Measurements from ENCODE around the gene GLI2. TPM values are rescaled to one million over a fixed set of nuclear protein-coding genes. Genes with fewer than 3 reads are reported as not detected.

The GLI2 gene
- total and polyA plus RNA-seq, 2 experiments from 2014 or later: 53.6 to 57.0 TPM

GRCh38 chr2:120701499-120701898 is 34.2 kb upstream of the GLI2 start:
- no peak for DNase-seq (ENCODE audit: low spot score)

GRCh38 chr2:120702061-120702460 is 33.6 kb upstream of the GLI2 start:
- H3K4me3 ChIP-seq: no peak overlapping the region
- H3F3A ChIP-seq (replicated peaks; ENCODE audit: low read depth): 0 out of 2 replicates have a peak, but pooled peaks cover 4% of the 10 kb centered on the region
- H3K79me2 ChIP-seq (replicated peaks; ENCODE audit: insufficient read depth): no peaks in the 10 kb centered on the region
- Mint-ChIP-seq H3K27ac (peak overlapping the region; percentile 37; the same call in 1 of the 2 replicates), H3K4me3 (no peak overlapping the region), H3K36me3 (ENCODE audit: low read depth) (no peaks in the 10 kb centered on the region), H3K27me3 (ENCODE audit: insufficient read depth, low read depth, poor library complexity) (peaks cover 31% of the 10 kb centered on the region), H3K9me3 (no peaks in the 10 kb centered on the region), H3K4me1 (peaks cover 58% of the 10 kb centered on the region)
- no peaks in the 10 kb centered on the region for H3K36me3 ChIP-seq (ENCODE audit: insufficient read depth)
- no peak overlapping the region for H3K27ac ChIP-seq (ENCODE audit: low read depth)
- ATAC-seq (no peak), DNase-seq (ENCODE audit: low spot score) (no peak)
- no peak overlapping the region for H3K4me2 ChIP-seq
- no peaks in the 10 kb centered on the region for H3K9me2 ChIP-seq (ENCODE audit: insufficient read depth)
- peaks cover 10% of the 10 kb centered on the region; the same call in 1 of the 2 replicates for H3K27me3 ChIP-seq (ENCODE audit: insufficient read depth)
- no peaks in the 10 kb centered on the region for H4K20me1 ChIP-seq (replicated peaks; ENCODE audit: insufficient read depth)
- no peak overlapping the region for H2AFZ ChIP-seq
- peaks cover 35% of the 10 kb centered on the region for H3K4me1 ChIP-seq (ENCODE audit: insufficient read depth)
- TF ChIP-seq EZH2 (IDR thresholded peaks at IDR 0.05; ENCODE audit: low read depth, unreplicated experiment): no peak
- TF ChIP-seq CREB1 (CRISPR knock-in tag; IDR thresholded peaks at IDR 0.05; ENCODE audit: low read depth): no peak
- TF ChIP-seq NANOG (IDR thresholded peaks at IDR 0.05; ENCODE audit: borderline replicate concordance): no peak
- TF ChIP-seq STAT1 (IDR thresholded peaks at IDR 0.05; ENCODE audit: unreplicated experiment): no peak
- TF ChIP-seq ZNF114 (CRISPR knock-in tag; IDR thresholded peaks at IDR 0.05): no peak
- no peak for TF ChIP-seq POLR2AphosphoS5 (IDR thresholded peaks at IDR 0.05; ENCODE audit: low read depth)
- TF ChIP-seq ZNF462 (CRISPR knock-in tag; IDR thresholded peaks at IDR 0.05): no peak

More at GRCh38 chr2:120701499-120701898, 34.2 kb upstream of the GLI2 start:
- H3K27me3 Mint-ChIP-seq (ENCODE audit: insufficient read depth, low read depth, poor library complexity): peaks cover 31% of the 10 kb centered on the region
- TF ChIP-seq JUNB (IDR thresholded peaks at IDR 0.05; ENCODE audit: unreplicated experiment) (no peak), ZNF114 (CRISPR knock-in tag; IDR thresholded peaks at IDR 0.05) (no peak), ZNF331 (CRISPR knock-in tag; IDR thresholded peaks at IDR 0.05; ENCODE audit: low read depth) (no peak), CREB1 (CRISPR knock-in tag; IDR thresholded peaks at IDR 0.05; ENCODE audit: low read depth) (no peak), REST (IDR thresholded peaks at IDR 0.05; ENCODE audit: unreplicated experiment) (no peak)
- peaks cover 56% of the 10 kb centered on the region for H3K4me1 Mint-ChIP-seq
- H3K27ac Mint-ChIP-seq: no peak overlapping the region
- Histone ChIP-seq H3K79me2 (replicated peaks; ENCODE audit: insufficient read depth) (no peaks in the 10 kb centered on the region), H3K4me2 (no peak overlapping the region), H3F3A (replicated peaks; ENCODE audit: low read depth) (peaks cover 4% of the 10 kb centered on the region; the same call in 1 of the 2 replicates), H3K27ac (ENCODE audit: low read depth) (no peak overlapping the region), H3K4me3 (no peak overlapping the region), H4K20me1 (replicated peaks; ENCODE audit: insufficient read depth) (no peaks in the 10 kb centered on the region), H3K4me1 (ENCODE audit: insufficient read depth) (peaks cover 31% of the 10 kb centered on the region), H3K27me3 (ENCODE audit: insufficient read depth) (peaks cover 9% of the 10 kb centered on the region; the same call in 1 of the 2 replicates), H3K9me2 (ENCODE audit: insufficient read depth) (no peaks in the 10 kb centered on the region), H2AFZ (no peak overlapping the region), H3K36me3 (ENCODE audit: insufficient read depth) (no peaks in the 10 kb centered on the region)
- H3K36me3 Mint-ChIP-seq (ENCODE audit: low read depth): no peaks in the 10 kb centered on the region
- no peak overlapping the region for H3K4me3 Mint-ChIP-seq
- no peaks in the 10 kb centered on the region for H3K9me3 Mint-ChIP-seq
- ATAC-seq: no peak; the same call in 2 of the 3 replicates
